Endothelial cell of umbilical vein (primary cell): ENCODE data around the gene PSMD5. TPM values are rescaled to one million over a fixed set of nuclear protein-coding genes. Genes with fewer than 3 reads are reported as not detected.

Experiments used
- BruUV-seq: library from RNA; stranded (reverse); fragments of 400-500 nt; replicated peaks from 2 replicates; lab custom pipeline; 2021; lab: Mats Ljungman, UMichigan
- CTCF ChIA-PET: fragments of 300-600, 350-600 bp; sonication (Branson Sonifier 250); formaldehyde crosslinking; loops from one replicate; lab custom pipeline; 2021; ENCODE audit warnings: antibody characterized with exemption, inconsistent platforms; lab: Charles Lee
- POLR2A ChIA-PET: fragments of 300-600, 350-600 bp; sonication (Branson Sonifier 250); formaldehyde crosslinking; loops from one replicate; lab custom pipeline; 2021; ENCODE audit warnings: antibody characterized with exemption, inconsistent platforms; lab: Charles Lee
- DNase-seq: peaks from one replicate; pipeline ENCODE4 v3.0.0-alpha.2; 2011; ENCODE audit warnings: low read depth, low spot score
- FAIRE-seq: peaks from 2 replicates; lab custom pipeline; 2011; peaks lifted over from hg19 to GRCh38; lab: Jason Lieb, UNC
- H2AFZ ChIP-seq: 2 replicates; pipeline ENCODE4 v1.6.0; 2012; ENCODE audit warnings: low read depth, low read length, control low read depth, inconsistent platforms
- H3K27ac ChIP-seq: 2 replicates; pipeline ENCODE4 v1.5.1; 2011; ENCODE audit warnings: low read depth, mild to moderate bottlenecking, control low read depth, low read length, moderate library complexity; ENCODE audit not compliant: insufficient read depth
- H3K27me3 ChIP-seq, 2 experiments: 2 replicates each; pipeline versions ENCODE4 v1.6.0 to v1.6.1; 2011; ENCODE audit warnings: low read length in 2 of 2, mixed read lengths in 1 of 2; ENCODE audit not compliant: control insufficient read depth in 2 of 2, insufficient read depth in 2 of 2
- H3K36me3 ChIP-seq, 2 experiments: 2 replicates in 1 of 2; 3 replicates in 1 of 2; pipeline ENCODE4 v1.5.1; 2011; ENCODE audit warnings: low read length in 2 of 2, mild to moderate bottlenecking in 1 of 2, moderate library complexity in 1 of 2; ENCODE audit not compliant: control insufficient read depth in 2 of 2, insufficient read depth in 2 of 2; ENCODE audit errors: extremely low read depth in 1 of 2
- H3K4me1 ChIP-seq: 3 replicates; pipeline ENCODE4 v1.5.1; 2011; ENCODE audit warnings: mild to moderate bottlenecking, low read length; ENCODE audit not compliant: control insufficient read depth, insufficient read depth; ENCODE audit errors: extremely low read depth
- H3K4me2 ChIP-seq: 2 replicates; pipeline ENCODE4 v1.6.1; 2011; ENCODE audit warnings: low read length, control low read depth, mixed read lengths; ENCODE audit not compliant: insufficient read depth
- H3K4me3 ChIP-seq, 3 experiments: fragments of 200-600 bp in 1 of 3; sonication (generic), shearing (Covaris generic) in 1 of 3; replicated peaks in 1 of 3; 2 replicates each; pipeline ENCODE4 v1.5.1; 2011 to 2016; ENCODE audit warnings: control low read depth in 3 of 3, low read length in 3 of 3, mild to moderate bottlenecking in 2 of 3, inconsistent platforms in 1 of 3, low read depth in 1 of 3, moderate library complexity in 1 of 3; ENCODE audit not compliant: insufficient read depth in 1 of 3
- H3K79me2 ChIP-seq: 2 replicates; pipeline ENCODE4 v1.6.0; 2012; ENCODE audit warnings: low read length, inconsistent platforms; ENCODE audit not compliant: control insufficient read depth, insufficient read depth
- H3K9ac ChIP-seq: replicated peaks from 2 replicates; pipeline ENCODE3; 2011; ENCODE audit warnings: low read length, control low read depth; ENCODE audit not compliant: insufficient read depth; ENCODE audit errors: extremely low read depth
- H3K9me1 ChIP-seq: replicated peaks from 3 replicates; pipeline ENCODE4 v1.6.0; 2011; ENCODE audit warnings: mild to moderate bottlenecking, low read length; ENCODE audit not compliant: control insufficient read depth, insufficient read depth; ENCODE audit errors: extremely low read depth
- H3K9me3 ChIP-seq: replicated peaks from 2 replicates; pipeline ENCODE4 v1.5.1; 2012; ENCODE audit warnings: low read length, inconsistent platforms; ENCODE audit not compliant: control insufficient read depth, insufficient read depth
- H4K20me1 ChIP-seq: replicated peaks from 2 replicates; pipeline ENCODE3; 2011; ENCODE audit warnings: mild to moderate bottlenecking, low read length; ENCODE audit not compliant: control insufficient read depth, insufficient read depth; ENCODE audit errors: extremely low read depth
- EZH2 ChIP-seq: IDR thresholded peaks from 2 replicates; pipeline ENCODE4 v1.6.1; 2012; ENCODE audit warnings: borderline replicate concordance, low read depth, mild to moderate bottlenecking, moderate library complexity, low read length, inconsistent platforms; ENCODE audit not compliant: severe bottlenecking
- FOS ChIP-seq: IDR thresholded peaks from 2 replicates; pipeline ENCODE4 v1.6.1; 2011; ENCODE audit warnings: mild to moderate bottlenecking, low read length, moderate library complexity, borderline replicate concordance; ENCODE audit not compliant: insufficient read depth
- JUN ChIP-seq: IDR thresholded peaks from 2 replicates; pipeline ENCODE4 v1.6.1; 2011; ENCODE audit warnings: borderline replicate concordance, low read depth; ENCODE audit not compliant: insufficient read length, insufficient read depth
- POLR2A ChIP-seq: IDR thresholded peaks from 2 replicates; pipeline ENCODE4 v1.6.1; 2012; ENCODE audit warnings: low read depth, mild to moderate bottlenecking, control low read depth, low read length
- POLR2AphosphoS5 ChIP-seq: IDR thresholded peaks from 2 replicates; pipeline ENCODE4 v1.6.1; 2012; ENCODE audit warnings: low read depth, mild to moderate bottlenecking, control low read depth, low read length, moderate library complexity; ENCODE audit not compliant: insufficient read depth
- dilution Hi-C: fragments of 300-500 bp; cut with MboI; formaldehyde crosslinking; loops from one replicate; pipeline ENCODE4 v1.15.0; 2019; ENCODE audit warnings: low sequenced_read_pairs; ENCODE audit not compliant: extremely low pct_ligation_motif_present
- intact Hi-C: fragments of 100-400 bp; cut with micrococcal nuclease; formaldehyde crosslinking; loops from one replicate; pipeline ENCODE4 v1.10.0; 2022
- polyA plus RNA-seq, 4 experiments: library from polyadenylated mRNA; depleted of rRNA in 3 of 4; stranded (reverse) in 3 of 4; unstranded in 1 of 4; fragments of >200 nt; gene quantifications; 2 replicates each; pipeline versions ENCODE4 v1.2.1 to v1.2.3, GENCODE V29; 2011 to 2012; ENCODE audit warnings: missing spikeins in 1 of 4
- total RNA-seq: library from RNA; stranded (reverse); gene quantifications from 2 replicates; pipeline ENCODE4 v1.2.3, GENCODE V29; 2021
- TF ChIP-seq, protein P1 (sequence below), 2 donors: IDR thresholded peaks; 1 replicate in 1 of 2; 2 replicates in 1 of 2; pipeline ENCODE4 v1.5.1; 2011; ENCODE audit warnings: low read length in 2 of 2, mild to moderate bottlenecking in 2 of 2, moderate library complexity in 2 of 2, control low read depth in 1 of 2, inconsistent platforms in 1 of 2, low read depth in 1 of 2; ENCODE audit not compliant: insufficient read depth in 1 of 2; ENCODE audit errors: extremely low read depth in 1 of 2

Gene PSMD5
- total and polyA plus RNA-seq, 2 donors (not counting 3 experiments of a cell fraction or from before 2014, with no cell fraction given), result 20.4 to 70.2 TPM

DNA sequence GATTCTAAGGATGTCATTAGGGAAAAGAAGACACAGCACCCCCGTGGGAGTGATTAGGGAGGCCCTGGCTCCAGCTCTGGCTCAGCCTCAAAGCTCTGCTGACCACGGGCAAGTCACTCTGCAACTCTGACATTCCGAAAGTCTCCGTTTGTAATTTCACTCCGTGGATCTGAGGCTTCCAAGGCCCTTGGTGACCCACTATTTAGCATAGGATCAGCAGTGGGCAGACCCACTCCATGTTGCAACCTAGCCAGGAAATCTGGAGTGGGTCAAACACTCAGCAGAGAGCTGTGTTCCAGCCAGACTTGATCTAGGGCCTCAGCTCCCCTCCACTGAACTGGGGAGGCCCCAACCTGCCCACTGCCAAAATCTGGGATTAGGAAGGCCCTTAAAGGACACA is 22.5 kb upstream of the PSMD5 start:
- Histone ChIP-seq H3K36me3 (peaks cover 32 to 38% of the 10 kb centered on the region in 2 experiments), H3K27me3 (no peaks in the 10 kb centered on the region), H3K27ac (no peak overlapping the region), H4K20me1 (no peaks in the 10 kb centered on the region), H3K9ac (no peak overlapping the region), H3K4me2 (no peak overlapping the region), H3K79me2 (peaks cover 2% of the 10 kb centered on the region), H2AFZ (no peak overlapping the region), H3K9me1 (no peaks in the 10 kb centered on the region), H3K4me3 (no peak overlapping the region), H3K4me1 (peaks cover 12% of the 10 kb centered on the region), H3K9me3 (no peaks in the 10 kb centered on the region)
- dilution Hi-C loops, result no loop called here
- ChIA-PET CTCF (no interaction called here), POLR2A (no interaction called here)
- no peak for TF ChIP-seq EZH2
- intact Hi-C loops, result no loop called here
- DNase-seq, result no peak
- no peak for FAIRE-seq
- BruUV-seq, result no TSS peak

GRCh38 chr9:120864719-120865118 is 22.0 kb upstream of the PSMD5 start:
- no peak overlapping the region for H3K4me2 ChIP-seq
- H4K20me1 ChIP-seq, result no peaks in the 10 kb centered on the region
- no peak overlapping the region for H3K4me3 ChIP-seq
- peaks cover 33 to 41% of the 10 kb centered on the region in 2 experiments for H3K36me3 ChIP-seq
- H3K4me1 ChIP-seq, result peaks cover 7% of the 10 kb centered on the region
- H3K27ac ChIP-seq, result no peak overlapping the region
- BruUV-seq, result no TSS peak
- no peak for TF ChIP-seq JUN
- TF ChIP-seq EZH2, result no peak
- TF ChIP-seq POLR2AphosphoS5, result no peak
- no peak for TF ChIP-seq FOS
- TF ChIP-seq POLR2A, result no peak
- TF ChIP-seq, protein P1, sequence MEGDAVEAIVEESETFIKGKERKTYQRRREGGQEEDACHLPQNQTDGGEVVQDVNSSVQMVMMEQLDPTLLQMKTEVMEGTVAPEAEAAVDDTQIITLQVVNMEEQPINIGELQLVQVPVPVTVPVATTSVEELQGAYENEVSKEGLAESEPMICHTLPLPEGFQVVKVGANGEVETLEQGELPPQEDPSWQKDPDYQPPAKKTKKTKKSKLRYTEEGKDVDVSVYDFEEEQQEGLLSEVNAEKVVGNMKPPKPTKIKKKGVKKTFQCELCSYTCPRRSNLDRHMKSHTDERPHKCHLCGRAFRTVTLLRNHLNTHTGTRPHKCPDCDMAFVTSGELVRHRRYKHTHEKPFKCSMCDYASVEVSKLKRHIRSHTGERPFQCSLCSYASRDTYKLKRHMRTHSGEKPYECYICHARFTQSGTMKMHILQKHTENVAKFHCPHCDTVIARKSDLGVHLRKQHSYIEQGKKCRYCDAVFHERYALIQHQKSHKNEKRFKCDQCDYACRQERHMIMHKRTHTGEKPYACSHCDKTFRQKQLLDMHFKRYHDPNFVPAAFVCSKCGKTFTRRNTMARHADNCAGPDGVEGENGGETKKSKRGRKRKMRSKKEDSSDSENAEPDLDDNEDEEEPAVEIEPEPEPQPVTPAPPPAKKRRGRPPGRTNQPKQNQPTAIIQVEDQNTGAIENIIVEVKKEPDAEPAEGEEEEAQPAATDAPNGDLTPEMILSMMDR (IDR thresholded peaks at IDR 0.05; ENCODE audit: extremely low read depth in 1 of 2, insufficient read depth in 1 of 2, low read depth in 1 of 2, low read length in 2 of 2), result no peak
- CTCF ChIA-PET, result no interaction called here
- intact Hi-C loops (no loop called here), dilution Hi-C loops (no loop called here)
- H3K27me3 ChIP-seq, result no peaks in the 10 kb centered on the region
- no peak for DNase-seq
- H3K9ac ChIP-seq, result no peak overlapping the region
- H2AFZ ChIP-seq, result no peak overlapping the region
- no peaks in the 10 kb centered on the region for H3K9me1 ChIP-seq
- FAIRE-seq, result no peak
- H3K9me3 ChIP-seq, result no peaks in the 10 kb centered on the region
- POLR2A ChIA-PET, result no interaction called here
- H3K79me2 ChIP-seq, result peaks cover 2% of the 10 kb centered on the region
